ENCODE results near the gene STXBP4.

DNA sequence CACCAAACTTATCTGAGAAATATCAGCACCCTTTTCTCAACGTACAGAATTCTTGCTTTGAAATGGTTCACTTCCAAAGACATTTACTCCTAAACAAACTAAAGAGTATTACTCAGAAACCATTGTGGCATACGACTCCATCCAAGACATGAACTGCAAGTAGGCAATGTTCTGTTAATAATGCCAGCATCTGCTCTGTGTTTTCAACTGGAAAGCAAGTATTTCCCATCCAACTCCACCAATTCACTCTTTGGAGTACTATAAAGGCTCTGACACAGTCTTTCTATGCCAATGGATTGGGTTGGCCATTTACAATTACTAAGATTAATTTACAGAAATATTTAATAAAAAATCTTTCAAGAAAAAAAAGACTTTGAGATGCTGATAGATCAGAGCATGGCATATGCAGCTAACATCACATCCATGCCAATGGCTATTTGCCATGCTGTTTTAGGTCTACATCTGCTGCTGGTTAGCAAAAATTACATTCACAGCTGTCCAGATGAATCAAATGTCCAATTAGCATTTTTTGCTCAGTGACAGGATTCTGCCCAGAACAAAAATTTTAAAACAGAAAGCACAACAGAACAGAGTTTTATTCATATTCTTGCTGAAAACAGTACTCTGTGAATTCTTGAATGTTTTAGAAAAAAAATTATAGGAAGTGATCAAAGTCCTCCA, 230.3 kb downstream of the STXBP4 start:
- TF ChIP-seq CTCF (conservative IDR thresholded peaks at IDR 0.05) = no peak
- no peak for TF ChIP-seq EZH2 (IDR thresholded peaks at IDR 0.05; ENCODE audit: low read depth)
